ENCODE measurements around the gene KCNMA1.

- TF ChIP-seq, protein P1, sequence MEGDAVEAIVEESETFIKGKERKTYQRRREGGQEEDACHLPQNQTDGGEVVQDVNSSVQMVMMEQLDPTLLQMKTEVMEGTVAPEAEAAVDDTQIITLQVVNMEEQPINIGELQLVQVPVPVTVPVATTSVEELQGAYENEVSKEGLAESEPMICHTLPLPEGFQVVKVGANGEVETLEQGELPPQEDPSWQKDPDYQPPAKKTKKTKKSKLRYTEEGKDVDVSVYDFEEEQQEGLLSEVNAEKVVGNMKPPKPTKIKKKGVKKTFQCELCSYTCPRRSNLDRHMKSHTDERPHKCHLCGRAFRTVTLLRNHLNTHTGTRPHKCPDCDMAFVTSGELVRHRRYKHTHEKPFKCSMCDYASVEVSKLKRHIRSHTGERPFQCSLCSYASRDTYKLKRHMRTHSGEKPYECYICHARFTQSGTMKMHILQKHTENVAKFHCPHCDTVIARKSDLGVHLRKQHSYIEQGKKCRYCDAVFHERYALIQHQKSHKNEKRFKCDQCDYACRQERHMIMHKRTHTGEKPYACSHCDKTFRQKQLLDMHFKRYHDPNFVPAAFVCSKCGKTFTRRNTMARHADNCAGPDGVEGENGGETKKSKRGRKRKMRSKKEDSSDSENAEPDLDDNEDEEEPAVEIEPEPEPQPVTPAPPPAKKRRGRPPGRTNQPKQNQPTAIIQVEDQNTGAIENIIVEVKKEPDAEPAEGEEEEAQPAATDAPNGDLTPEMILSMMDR (IDR thresholded peaks at IDR 0.05 in 2 of 3, conservative IDR thresholded peaks at IDR 0.05 in 1 of 3; ENCODE audit: control insufficient read depth in 2 of 3, extremely low read depth in 1 of 3, insufficient read depth in 1 of 3, low read depth in 3 of 3, low read length in 3 of 3), result no peak
- no peak for TF ChIP-seq HDGF (IDR thresholded peaks at IDR 0.05)
- no peak for TF ChIP-seq TBL1XR1 (IDR thresholded peaks at IDR 0.05; ENCODE audit: low read depth, low read length)
- no peak for TF ChIP-seq MYC (IDR thresholded peaks at IDR 0.05; ENCODE audit: insufficient read depth, insufficient read length, insufficient replicate concordance, low read length, severe bottlenecking)
- TF ChIP-seq ZNF274 (IDR thresholded peaks at IDR 0.05; ENCODE audit: insufficient read depth, insufficient read length), result no peak
- TF ChIP-seq POLR2A (IDR thresholded peaks at IDR 0.05; ENCODE audit: low read depth, low read length), result no peak
- TF ChIP-seq JUND (IDR thresholded peaks at IDR 0.05; ENCODE audit: low read depth, low read length), result no peak
- no peak for TF ChIP-seq EZH2 (IDR thresholded peaks at IDR 0.05; ENCODE audit: borderline replicate concordance, control insufficient read depth, low read depth, low read length)
- no peak for TF ChIP-seq ATF7 (IDR thresholded peaks at IDR 0.05; ENCODE audit: low read depth)
These were observed 66.1 kb downstream of the KCNMA1 start for GRCh38 chr10:77571490-77571889.
